Activated T-cell treated with anti-CD3 and anti-CD28 coated beads, Interleukin-2, amount 50 U/mL, for 24 hours (primary cell): Measurements from ENCODE around the gene NHSL2.

Experiments used
- DNase-seq: peaks from one replicate; pipeline ENCODE4 v3.0.0-alpha.2; 2020
- H3K27ac Mint-ChIP-seq: 2 replicates; pipeline ENCODE4 v1.8.0; 2020; ENCODE audit warnings: mild to moderate bottlenecking, mixed read lengths
- H3K27me3 Mint-ChIP-seq: 2 replicates; pipeline ENCODE4 v1.8.0; 2020; ENCODE audit warnings: mixed read lengths
- H3K36me3 Mint-ChIP-seq: 2 replicates; pipeline ENCODE4 v1.8.0; 2020; ENCODE audit warnings: low read depth, mixed read lengths
- H3K4me1 Mint-ChIP-seq: 2 replicates; pipeline ENCODE4 v1.8.0; 2020; ENCODE audit warnings: low read depth, mixed read lengths
- H3K4me3 Mint-ChIP-seq: 2 replicates; pipeline ENCODE4 v1.8.0; 2020; ENCODE audit warnings: mild to moderate bottlenecking, moderate library complexity, mixed read lengths
- H3K9me3 Mint-ChIP-seq: 2 replicates; pipeline ENCODE4 v1.8.0; 2020; ENCODE audit warnings: mixed read lengths

Gene NHSL2

DNA sequence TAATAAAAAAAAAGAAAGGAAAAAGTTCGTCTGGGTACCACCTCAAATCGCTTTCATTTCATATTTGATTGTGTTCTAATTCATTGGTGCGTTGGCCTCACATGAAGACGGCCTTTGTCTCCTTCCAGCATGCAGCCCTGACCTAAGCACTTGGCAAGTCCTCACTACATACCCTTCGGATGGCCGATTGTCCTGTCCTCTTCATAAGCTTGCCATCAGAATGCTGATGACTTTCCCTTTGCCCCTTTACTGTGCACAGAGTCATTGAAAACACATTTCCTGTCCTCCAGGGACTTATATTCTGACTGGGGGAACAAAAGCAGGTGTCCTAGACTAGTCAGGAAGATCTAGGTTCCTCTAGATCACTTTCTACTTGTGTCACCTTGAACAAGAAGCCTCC lies 178.1 kb downstream of the NHSL2 start:
- Mint-ChIP-seq H3K9me3 (no peaks in the 10 kb centered on the region), H3K27me3 (peaks cover 59% of the 10 kb centered on the region), H3K4me1 (no peaks in the 10 kb centered on the region), H3K27ac (no peak overlapping the region), H3K4me3 (no peak overlapping the region), H3K36me3 (no peaks in the 10 kb centered on the region)
- no peak for DNase-seq

DNA sequence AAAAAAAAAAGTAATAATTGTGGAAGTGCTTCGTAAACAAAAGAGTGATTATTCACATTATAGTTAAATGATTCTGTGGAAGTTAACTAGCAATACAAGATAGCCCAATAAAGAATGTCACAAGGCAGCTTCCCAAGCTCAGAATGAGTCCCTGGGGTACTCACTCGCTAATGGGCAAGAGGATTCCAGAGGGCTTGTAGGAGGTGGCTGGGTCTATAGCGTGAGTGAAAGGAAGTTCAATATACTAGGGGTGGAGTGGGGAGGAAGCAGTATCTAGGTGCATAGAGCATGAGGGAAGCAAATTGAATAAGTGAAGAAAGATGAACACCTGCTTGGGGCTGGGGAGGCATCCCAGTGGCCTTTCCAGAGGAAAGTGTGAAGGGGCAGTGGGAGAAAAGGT lies 178.6 kb downstream of the NHSL2 start:
- H3K9me3 Mint-ChIP-seq, result no peaks in the 10 kb centered on the region
- H3K4me1 Mint-ChIP-seq, result no peaks in the 10 kb centered on the region
- peaks cover 60% of the 10 kb centered on the region for H3K27me3 Mint-ChIP-seq
- no peak for DNase-seq
- H3K27ac Mint-ChIP-seq, result no peak overlapping the region
- no peaks in the 10 kb centered on the region for H3K36me3 Mint-ChIP-seq
- H3K4me3 Mint-ChIP-seq, result no peak overlapping the region

DNA sequence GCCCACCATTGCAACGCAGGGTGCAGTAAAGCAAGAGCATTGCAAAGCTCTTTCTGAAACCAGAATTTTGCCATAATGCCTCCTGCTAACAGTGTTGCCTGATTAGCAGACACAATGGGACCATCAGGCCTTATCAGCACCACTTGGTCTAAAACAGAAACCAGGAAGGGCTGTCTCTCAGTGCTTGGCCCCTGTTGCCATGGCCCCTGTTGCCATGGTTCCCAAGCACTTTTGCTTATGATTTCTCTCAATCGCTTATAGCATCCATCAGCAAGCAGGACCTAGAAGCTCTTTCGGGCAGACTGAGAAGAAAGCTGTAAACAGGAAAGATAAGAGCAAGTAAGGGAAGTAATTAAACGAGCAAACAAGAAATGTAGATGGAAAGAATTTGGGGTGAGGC lies 184.2 kb downstream of the NHSL2 start:
- no peak overlapping the region for H3K27ac Mint-ChIP-seq
- H3K27me3 Mint-ChIP-seq, result peaks cover 68% of the 10 kb centered on the region
- H3K9me3 Mint-ChIP-seq, result no peaks in the 10 kb centered on the region
- no peak overlapping the region for H3K4me3 Mint-ChIP-seq
- H3K36me3 Mint-ChIP-seq, result no peaks in the 10 kb centered on the region
- peaks cover 20% of the 10 kb centered on the region for H3K4me1 Mint-ChIP-seq
- DNase-seq, result peak; percentile 45

DNA sequence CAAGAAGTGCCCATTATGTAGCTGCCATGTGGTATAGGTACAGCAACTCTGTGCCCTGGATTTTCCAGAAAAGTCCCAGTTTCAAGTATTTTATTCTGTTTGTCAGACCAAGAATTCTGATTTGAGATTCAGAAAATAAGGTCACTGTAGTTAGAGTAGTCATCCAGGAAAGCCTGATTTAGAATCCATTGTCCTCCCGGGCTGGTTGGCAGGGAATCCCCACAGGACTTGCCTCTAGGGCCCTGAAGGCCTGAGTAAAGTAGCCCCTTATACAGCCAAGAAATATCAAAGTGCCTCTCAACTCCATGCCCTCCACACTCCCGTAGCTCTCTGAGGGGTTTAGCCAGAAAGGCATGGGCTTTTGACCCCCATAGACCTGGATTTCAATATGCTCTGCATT lies 184.7 kb downstream of the NHSL2 start:
- DNase-seq, result no peak
- Mint-ChIP-seq H3K9me3 (no peaks in the 10 kb centered on the region), H3K27ac (no peak overlapping the region), H3K4me1 (peaks cover 24% of the 10 kb centered on the region), H3K36me3 (no peaks in the 10 kb centered on the region), H3K27me3 (peaks cover 71% of the 10 kb centered on the region), H3K4me3 (no peak overlapping the region)

DNA sequence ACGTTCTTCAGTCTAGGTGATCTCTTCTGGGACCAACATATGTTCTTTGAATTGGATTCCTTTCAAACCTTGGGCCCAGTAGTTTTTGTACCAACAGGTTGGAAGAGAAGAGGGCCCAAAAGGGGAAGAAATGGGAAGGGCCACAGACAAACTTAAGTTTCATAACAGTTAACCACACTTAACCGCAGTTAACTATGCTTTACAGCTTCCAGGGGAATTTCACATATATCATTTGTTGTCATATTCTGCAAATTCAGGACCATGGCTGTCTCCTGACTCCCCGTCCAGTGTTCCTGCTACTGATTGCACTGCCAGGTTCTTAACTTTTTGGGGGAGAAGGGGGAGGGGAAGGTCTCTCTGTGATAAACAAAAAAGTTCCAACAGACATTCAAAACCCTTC lies 186.5 kb downstream of the NHSL2 start:
- Mint-ChIP-seq H3K4me1 (peaks cover 42% of the 10 kb centered on the region), H3K36me3 (no peaks in the 10 kb centered on the region), H3K27ac (no peak overlapping the region), H3K4me3 (no peak overlapping the region), H3K9me3 (no peaks in the 10 kb centered on the region), H3K27me3 (peaks cover 81% of the 10 kb centered on the region)
- DNase-seq, result no peak

DNA sequence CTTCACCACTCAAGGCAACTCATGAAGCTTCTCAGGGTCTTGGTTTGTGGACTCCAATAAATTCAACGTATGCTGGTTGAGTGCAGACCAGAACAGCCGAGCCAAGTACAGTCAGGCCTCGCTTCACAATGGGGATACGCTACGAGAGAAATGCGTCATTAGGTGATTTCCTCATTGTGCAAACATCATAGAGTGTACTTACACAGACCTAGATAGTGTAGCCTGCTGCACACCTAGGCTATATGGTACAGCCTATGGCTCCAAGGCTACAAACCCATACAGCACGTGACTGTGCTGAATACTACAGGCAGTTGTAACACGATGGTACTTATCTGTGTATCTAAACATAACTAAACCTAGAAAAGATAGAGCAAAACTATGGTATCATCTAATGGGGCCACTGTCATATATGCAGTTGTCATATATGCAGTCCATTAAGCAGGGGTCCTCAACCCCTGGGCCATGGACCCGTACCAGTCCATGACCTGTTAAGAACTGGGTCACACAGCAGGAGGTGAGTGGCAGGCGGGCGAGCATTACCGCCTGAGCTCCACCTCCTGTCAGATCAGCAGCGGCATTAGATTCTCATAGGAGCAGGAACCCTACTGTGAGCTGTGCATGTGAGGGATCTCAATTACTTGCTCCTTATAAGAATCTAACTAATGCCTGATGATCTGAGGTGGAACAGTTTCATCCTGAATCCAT lies 189.6 kb downstream of the NHSL2 start:
- peaks cover 46% of the 10 kb centered on the region for H3K4me1 Mint-ChIP-seq
- DNase-seq, result no peak
- no peak overlapping the region for H3K27ac Mint-ChIP-seq
- no peaks in the 10 kb centered on the region for H3K9me3 Mint-ChIP-seq
- no peak overlapping the region for H3K4me3 Mint-ChIP-seq
- peaks cover 87% of the 10 kb centered on the region for H3K27me3 Mint-ChIP-seq
- H3K36me3 Mint-ChIP-seq, result no peaks in the 10 kb centered on the region

DNA sequence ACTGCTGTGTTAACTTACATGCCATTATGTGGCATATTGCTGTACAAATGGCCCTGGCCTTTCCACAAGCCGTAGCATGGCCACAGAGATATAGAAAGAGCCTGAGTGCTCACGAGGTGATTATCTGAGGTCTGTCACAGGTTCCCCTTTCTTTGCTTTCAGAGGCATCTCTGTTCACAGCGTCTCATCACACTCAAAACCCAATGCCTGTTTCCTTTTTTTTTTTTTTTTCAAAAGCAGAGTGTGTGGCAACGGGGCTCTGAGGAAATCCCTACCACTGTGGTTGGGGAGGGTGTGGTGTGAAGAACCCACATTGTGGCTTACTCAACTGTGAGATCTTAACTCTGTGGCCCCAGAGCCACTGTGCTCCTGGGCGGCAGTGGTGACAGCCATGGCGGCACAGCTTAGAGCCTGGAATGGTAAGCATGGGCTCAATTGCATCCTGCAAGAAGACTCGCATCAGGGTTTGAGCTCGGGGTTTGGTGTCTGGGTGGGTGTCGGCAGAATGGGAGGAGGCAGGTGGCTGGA lies 190.2 kb downstream of the NHSL2 start:
- no peaks in the 10 kb centered on the region for H3K9me3 Mint-ChIP-seq
- H3K4me3 Mint-ChIP-seq, result peak overlapping the region; percentile 28
- peaks cover 80% of the 10 kb centered on the region for H3K27me3 Mint-ChIP-seq
- H3K27ac Mint-ChIP-seq, result peak overlapping the region; percentile 67
- peaks cover 46% of the 10 kb centered on the region for H3K4me1 Mint-ChIP-seq
- DNase-seq, result peak; percentile 64
- no peaks in the 10 kb centered on the region for H3K36me3 Mint-ChIP-seq

DNA sequence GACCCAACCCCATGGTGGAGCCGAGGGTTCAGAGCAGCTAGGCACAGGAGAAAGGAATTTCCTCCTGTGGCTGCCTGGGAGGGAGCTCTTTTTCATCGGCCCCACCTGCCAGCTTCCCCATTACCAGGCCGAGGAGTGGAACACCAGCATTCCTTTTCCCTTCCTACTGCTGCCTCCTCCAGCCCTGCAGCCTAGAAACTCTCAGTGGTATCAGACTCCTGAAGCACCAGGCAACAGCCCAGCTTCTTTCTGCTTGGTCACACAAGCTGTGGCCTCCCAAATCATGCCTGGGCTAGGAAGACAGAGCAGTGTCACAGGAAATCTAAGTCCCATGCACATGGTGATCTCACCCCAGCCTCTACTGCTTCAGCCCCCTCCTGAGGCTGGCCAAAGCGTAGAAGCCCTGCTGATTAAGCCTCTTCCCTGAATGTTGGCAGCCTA lies 191.0 kb downstream of the NHSL2 start:
- Mint-ChIP-seq H3K4me3 (peak overlapping the region; percentile 28), H3K36me3 (no peaks in the 10 kb centered on the region), H3K27me3 (peaks cover 79% of the 10 kb centered on the region), H3K4me1 (peaks cover 46% of the 10 kb centered on the region), H3K27ac (no peak overlapping the region), H3K9me3 (no peaks in the 10 kb centered on the region)
- no peak for DNase-seq

DNA sequence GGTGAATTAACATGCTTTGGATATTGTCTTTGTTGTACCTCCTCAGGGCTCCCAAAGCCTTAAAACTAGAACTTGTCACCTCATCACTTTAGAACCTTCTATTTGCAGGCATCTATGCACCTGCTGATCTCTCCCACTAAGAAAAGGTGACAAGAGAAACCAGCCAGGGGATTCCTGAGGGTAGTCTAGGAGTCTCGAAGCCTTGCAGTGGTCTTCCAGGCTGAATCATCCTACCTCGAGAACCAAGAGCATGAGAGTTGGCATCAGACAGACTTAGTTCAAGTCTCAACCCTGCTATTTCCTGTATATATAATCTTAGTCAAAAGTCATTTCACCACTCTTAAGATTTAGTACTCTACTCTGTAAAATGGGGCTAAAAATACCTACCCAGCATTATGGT lies 191.5 kb downstream of the NHSL2 start:
- H3K27ac Mint-ChIP-seq, result no peak overlapping the region
- peaks cover 47% of the 10 kb centered on the region for H3K4me1 Mint-ChIP-seq
- no peaks in the 10 kb centered on the region for H3K36me3 Mint-ChIP-seq
- H3K4me3 Mint-ChIP-seq, result no peak overlapping the region
- no peaks in the 10 kb centered on the region for H3K9me3 Mint-ChIP-seq
- peaks cover 76% of the 10 kb centered on the region for H3K27me3 Mint-ChIP-seq
- DNase-seq, result no peak

DNA sequence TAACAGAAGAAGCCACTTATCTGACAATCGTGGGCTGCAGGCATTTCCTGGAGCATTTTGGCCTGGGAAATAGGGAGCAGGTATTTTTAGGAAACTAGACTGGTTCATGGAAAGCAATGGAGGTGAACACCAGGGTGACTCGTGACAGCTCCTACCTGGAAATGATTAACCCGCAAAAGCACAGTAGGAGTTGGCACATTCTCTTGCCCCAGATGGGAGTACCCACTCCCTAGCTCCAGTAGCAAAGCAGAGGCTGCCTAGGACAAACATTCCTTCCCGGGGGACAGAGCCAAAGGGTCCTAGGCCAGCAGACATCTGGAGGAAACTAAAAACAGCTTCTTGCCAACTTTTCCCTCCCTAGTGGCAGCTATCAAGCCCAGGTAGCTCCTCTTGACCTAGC lies 192.1 kb downstream of the NHSL2 start:
- peaks cover 76% of the 10 kb centered on the region for H3K27me3 Mint-ChIP-seq

DNA sequence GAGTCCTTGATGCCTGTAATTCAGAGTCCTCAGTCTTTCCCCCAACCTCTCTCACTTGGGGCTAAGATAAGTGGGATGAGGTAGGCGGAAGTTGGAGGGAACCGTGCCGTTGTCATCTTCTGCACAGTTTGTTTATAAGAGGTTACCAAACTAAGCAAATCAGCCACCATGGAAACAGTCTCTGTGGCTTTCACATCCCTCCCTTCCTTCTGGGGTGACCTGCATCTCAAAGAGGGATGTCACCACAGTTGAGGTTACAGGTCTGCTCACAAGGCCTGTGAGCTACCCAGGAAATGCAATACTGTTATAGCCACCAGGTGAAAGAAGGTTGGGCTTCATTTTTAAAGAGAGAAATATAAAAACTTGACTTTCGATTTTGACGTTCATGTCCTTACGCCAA lies 194.8 kb downstream of the NHSL2 start:
- no peak for DNase-seq
- Mint-ChIP-seq H3K36me3 (no peaks in the 10 kb centered on the region), H3K4me1 (peaks cover 41% of the 10 kb centered on the region), H3K4me3 (no peak overlapping the region), H3K27me3 (peaks cover 82% of the 10 kb centered on the region), H3K9me3 (no peaks in the 10 kb centered on the region), H3K27ac (no peak overlapping the region)

More for the DNA sequence above, 192.1 kb downstream of the NHSL2 start:
- Mint-ChIP-seq H3K9me3 (no peaks in the 10 kb centered on the region), H3K4me1 (peaks cover 50% of the 10 kb centered on the region), H3K36me3 (no peaks in the 10 kb centered on the region), H3K4me3 (no peak overlapping the region), H3K27ac (no peak overlapping the region)
- no peak for DNase-seq

DNA sequence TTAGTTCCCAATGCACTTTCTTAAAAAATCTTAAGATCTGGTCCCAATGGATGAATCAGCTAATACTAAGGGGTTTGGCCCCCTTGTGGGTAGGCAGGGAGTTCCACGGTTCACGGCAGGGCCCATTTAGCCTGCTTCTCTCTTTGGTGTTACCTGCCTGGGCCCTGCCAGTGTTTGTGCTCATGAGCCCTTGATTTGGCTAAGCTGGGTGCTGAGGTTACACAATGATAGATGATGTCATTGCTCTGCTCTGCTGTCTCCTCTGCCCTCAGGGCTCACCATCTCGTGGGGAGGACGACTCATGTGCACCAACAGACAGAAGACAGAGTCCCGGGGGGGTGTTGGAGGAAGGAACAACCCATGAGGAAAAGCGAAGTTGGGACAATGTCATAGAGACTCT lies 196.7 kb downstream of the NHSL2 start:
- Mint-ChIP-seq H3K9me3 (no peaks in the 10 kb centered on the region), H3K27me3 (peaks cover 73% of the 10 kb centered on the region), H3K4me1 (peaks cover 22% of the 10 kb centered on the region), H3K4me3 (no peak overlapping the region), H3K27ac (no peak overlapping the region), H3K36me3 (no peaks in the 10 kb centered on the region)
- no peak for DNase-seq

DNA sequence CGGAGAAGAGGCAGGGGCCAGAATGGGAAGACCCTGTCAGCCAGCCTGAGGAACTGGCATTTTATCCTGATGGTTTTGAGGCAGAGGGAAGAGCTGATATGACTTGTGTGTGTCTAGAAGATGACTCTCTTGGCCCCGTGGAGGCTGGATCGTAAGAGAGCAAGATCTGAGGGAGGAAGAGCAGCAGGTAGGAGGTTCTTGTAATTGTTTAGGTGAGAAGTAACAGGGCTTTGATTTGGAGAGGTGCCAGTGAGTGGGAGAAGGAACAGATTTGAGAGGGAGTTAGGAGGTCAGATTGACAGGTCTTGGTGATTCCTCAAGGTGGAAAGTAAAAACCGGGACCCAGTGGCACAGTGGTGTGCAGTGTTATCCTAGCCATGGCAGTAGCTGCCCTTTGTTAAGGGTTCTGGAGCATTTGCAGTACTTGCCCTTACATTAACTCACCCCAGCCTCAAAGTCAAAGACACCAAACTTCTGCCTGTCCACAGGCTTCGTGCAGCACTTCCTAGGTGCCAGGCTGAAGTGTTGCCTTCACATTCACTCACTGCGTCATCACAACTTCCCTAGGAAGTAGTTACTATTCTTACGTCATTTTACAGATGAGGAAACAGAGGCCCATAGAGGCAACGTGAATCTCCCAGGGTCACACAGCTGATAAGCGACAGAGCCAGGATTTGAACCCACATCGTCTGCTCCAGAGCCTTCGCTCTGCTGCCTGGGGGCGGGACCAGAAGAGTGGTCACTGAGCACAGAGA lies 197.4 kb downstream of the NHSL2 start:
- no peaks in the 10 kb centered on the region for H3K9me3 Mint-ChIP-seq
- DNase-seq, result no peak
- no peak overlapping the region for H3K27ac Mint-ChIP-seq
- H3K4me3 Mint-ChIP-seq, result no peak overlapping the region
- peaks cover 69% of the 10 kb centered on the region for H3K27me3 Mint-ChIP-seq
- peaks cover 19% of the 10 kb centered on the region for H3K4me1 Mint-ChIP-seq
- no peaks in the 10 kb centered on the region for H3K36me3 Mint-ChIP-seq

DNA sequence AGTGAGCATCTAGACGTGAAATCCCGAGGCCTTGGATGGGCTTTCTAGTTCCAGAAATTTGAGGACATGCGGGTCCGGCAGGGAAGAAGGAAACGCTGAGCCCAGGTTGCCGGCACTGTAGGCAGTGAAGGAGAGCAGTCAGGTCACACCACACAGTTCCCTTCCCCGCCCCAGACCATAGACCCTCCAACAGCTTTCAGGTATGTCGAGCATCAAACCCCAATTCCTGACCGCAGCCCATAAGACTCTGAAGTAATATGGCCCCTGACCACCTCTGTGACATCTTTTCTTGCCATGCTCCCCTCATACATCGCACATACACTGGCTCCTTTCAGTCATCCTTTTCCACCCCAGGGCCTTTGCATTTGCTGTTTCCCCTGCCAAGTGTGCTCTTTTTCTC lies 198.0 kb downstream of the NHSL2 start:
- H3K27ac Mint-ChIP-seq, result no peak overlapping the region
- H3K9me3 Mint-ChIP-seq, result no peaks in the 10 kb centered on the region
- no peak for DNase-seq
- H3K4me3 Mint-ChIP-seq, result no peak overlapping the region
- H3K4me1 Mint-ChIP-seq, result peaks cover 19% of the 10 kb centered on the region
- peaks cover 67% of the 10 kb centered on the region for H3K27me3 Mint-ChIP-seq
- H3K36me3 Mint-ChIP-seq, result no peaks in the 10 kb centered on the region
